IMR-90 (cell line): Measurements from ENCODE around the gene AFG1L. TPM values are rescaled to one million over a fixed set of nuclear protein-coding genes. Genes with fewer than 3 reads are reported as not detected.

Experiments
- ATAC-seq: fragments of 200-7000 bp; cut with Tn5 transposase; 2 replicates; pipeline ENCODE4 v1.9.1; 2020; ENCODE audit warnings: low read depth, mild to moderate bottlenecking, moderate library complexity
- BruUV-seq: library from RNA; stranded (reverse); fragments of 400-500 nt; replicated peaks from 2 replicates; lab custom pipeline; 2021; lab: Mats Ljungman, UMichigan
- CTCF ChIA-PET: fragments of 300-600 bp; formaldehyde crosslinking; extraction: SDS; loops from one replicate; lab custom pipeline; 2021; ENCODE audit warnings: antibody characterized with exemption; lab: Yijun Ruan, JAX
- POLR2A ChIA-PET: fragments of 300-600 bp; sonication (Branson Sonifier 250); formaldehyde crosslinking; loops from one replicate; lab custom pipeline; 2022; ENCODE audit warnings: antibody characterized with exemption; ENCODE audit not compliant: unreplicated experiment; lab: Charles Lee
- DNase-seq: peaks from one replicate; pipeline ENCODE4 v3.0.0; 2013
- H2AFZ ChIP-seq: replicated peaks from 2 replicates; pipeline ENCODE3; 2013; ENCODE audit warnings: low read length, mild to moderate bottlenecking; ENCODE audit not compliant: poor library complexity
- H2AK5ac ChIP-seq: 2 replicates; pipeline ENCODE4 v1.6.1; 2013; ENCODE audit warnings: low read depth, low read length, inconsistent platforms
- H2AK9ac ChIP-seq: replicated peaks from 2 replicates; pipeline ENCODE3; 2013; ENCODE audit warnings: mild to moderate bottlenecking, low read depth, low read length, moderate library complexity; ENCODE audit not compliant: poor library complexity
- H2BK120ac ChIP-seq: 2 replicates; pipeline ENCODE4 v1.6.1; 2013; ENCODE audit warnings: low read depth, low read length, inconsistent platforms
- H2BK15ac ChIP-seq: 3 replicates; pipeline ENCODE4 v1.6.1; 2013; ENCODE audit warnings: low read depth, low read length, inconsistent platforms
- H2BK20ac ChIP-seq: 2 replicates; pipeline ENCODE4 v1.6.1; 2013; ENCODE audit warnings: low read depth, mild to moderate bottlenecking, inconsistent platforms, low read length, moderate library complexity
- H2BK5ac ChIP-seq: 2 replicates; pipeline ENCODE4 v1.6.1; 2013; ENCODE audit warnings: mild to moderate bottlenecking, low read depth, low read length, inconsistent platforms; ENCODE audit not compliant: poor library complexity, severe bottlenecking
- H3K14ac ChIP-seq: replicated peaks from 2 replicates; pipeline ENCODE4 v1.6.1; 2013; ENCODE audit warnings: low read depth, low read length, inconsistent platforms
- H3K18ac ChIP-seq: 2 replicates; pipeline ENCODE4 v1.6.1; 2013; ENCODE audit warnings: low read depth, low read length, control low read depth
- H3K23ac ChIP-seq: 2 replicates; pipeline ENCODE4 v1.6.1; 2013; ENCODE audit warnings: low read depth, low read length, inconsistent platforms
- H3K27ac ChIP-seq: 2 replicates; pipeline ENCODE4 v1.5.1; 2013; ENCODE audit warnings: mild to moderate bottlenecking, control low read depth, low read length; ENCODE audit not compliant: insufficient read depth
- H3K27me3 ChIP-seq: 2 replicates; pipeline ENCODE4 v1.6.1; 2013; ENCODE audit warnings: low read length; ENCODE audit not compliant: control insufficient read depth, insufficient read depth
- H3K36me3 ChIP-seq: 2 replicates; pipeline ENCODE4 v1.6.1; 2013; ENCODE audit warnings: low read length, mixed read lengths; ENCODE audit not compliant: control insufficient read depth, insufficient read depth
- H3K4ac ChIP-seq: 2 replicates; pipeline ENCODE4 v1.6.1; 2013; ENCODE audit warnings: low read depth, low read length, inconsistent platforms
- H3K4me1 ChIP-seq: 2 replicates; pipeline ENCODE4 v1.6.1; 2013; ENCODE audit warnings: low read length, mixed read lengths; ENCODE audit not compliant: control insufficient read depth, insufficient read depth
- H3K4me2 ChIP-seq: 2 replicates; pipeline ENCODE4 v1.6.1; 2013; ENCODE audit warnings: low read depth, mild to moderate bottlenecking, control low read depth, low read length, moderate library complexity
- H3K4me3 ChIP-seq: 2 replicates; pipeline ENCODE4 v1.5.1; 2013; ENCODE audit warnings: low read depth, mild to moderate bottlenecking, control low read depth, low read length, moderate library complexity; ENCODE audit not compliant: insufficient read depth
- H3K56ac ChIP-seq: 2 replicates; pipeline ENCODE4 v1.6.1; 2013; ENCODE audit warnings: low read length, inconsistent platforms; ENCODE audit not compliant: insufficient read depth; ENCODE audit errors: extremely low read depth
- H3K79me1 ChIP-seq, 2 experiments: 2 replicates each; pipeline ENCODE4 v1.6.1; 2013; ENCODE audit warnings: low read length in 2 of 2, inconsistent platforms in 1 of 2, low read depth in 1 of 2
- H3K9ac ChIP-seq: 2 replicates; pipeline ENCODE4 v1.6.1; 2013; ENCODE audit warnings: low read depth, low read length, control low read depth
- H3K9me1 ChIP-seq: 2 replicates; pipeline ENCODE4 v1.6.1; 2013; ENCODE audit warnings: low read length, inconsistent platforms; ENCODE audit not compliant: insufficient read depth
- H3K9me3 ChIP-seq: 2 replicates; pipeline ENCODE4 v1.6.1; 2013; ENCODE audit warnings: low read length; ENCODE audit not compliant: control insufficient read depth, insufficient read depth
- H4K20me1 ChIP-seq: 2 replicates; pipeline ENCODE4 v1.6.1; 2013; ENCODE audit warnings: low read length, inconsistent platforms; ENCODE audit not compliant: insufficient read depth
- H4K5ac ChIP-seq: 2 replicates; pipeline ENCODE4 v1.6.1; 2013; ENCODE audit warnings: mild to moderate bottlenecking, low read depth, low read length, control low read depth
- H4K8ac ChIP-seq, 2 experiments: 2 replicates each; pipeline ENCODE4 v1.6.1; 2013; ENCODE audit warnings: low read depth in 2 of 2, low read length in 2 of 2, control low read depth in 1 of 2, inconsistent platforms in 1 of 2
- H4K91ac ChIP-seq: 2 replicates; pipeline ENCODE4 v1.6.1; 2013; ENCODE audit warnings: low read depth, low read length, inconsistent platforms; ENCODE audit not compliant: insufficient read depth
- BHLHE40 ChIP-seq: fragments of 150-350 bp; IDR thresholded peaks from 2 replicates; pipeline ENCODE4 v1.6.1; 2016; ENCODE audit warnings: mild to moderate bottlenecking, low read depth, low read length
- CEBPB ChIP-seq: IDR thresholded peaks from 2 replicates; pipeline ENCODE4 v1.6.1; 2012; ENCODE audit warnings: low read depth, low read length, improper control_type of control experiment
- CHD1 ChIP-seq: IDR thresholded peaks from 2 replicates; pipeline ENCODE4 v1.6.1; 2012; ENCODE audit warnings: low read depth, low read length, improper control_type of control experiment
- FOS ChIP-seq: fragments of 150-350 bp; IDR thresholded peaks from 2 replicates; pipeline ENCODE4 v1.6.1; 2016; ENCODE audit warnings: low read depth, low read length
- MAFK ChIP-seq: IDR thresholded peaks from 2 replicates; pipeline ENCODE4 v1.6.1; 2012; ENCODE audit warnings: low read depth, low read length, improper control_type of control experiment
- MAZ ChIP-seq: IDR thresholded peaks from 2 replicates; pipeline ENCODE4 v1.6.1; 2012; ENCODE audit warnings: low read depth, mild to moderate bottlenecking, low read length, improper control_type of control experiment, moderate library complexity, borderline replicate concordance
- MXI1 ChIP-seq: IDR thresholded peaks from 2 replicates; pipeline ENCODE4 v1.6.1; 2012; ENCODE audit warnings: low read depth, mild to moderate bottlenecking, low read length, moderate library complexity, borderline replicate concordance
- NFE2L2 ChIP-seq: fragments of 150-350 bp; IDR thresholded peaks from 2 replicates; pipeline ENCODE4 v1.6.1; 2016; ENCODE audit warnings: low read depth, mild to moderate bottlenecking, low read length
- POLR2A ChIP-seq: IDR thresholded peaks from 2 replicates; pipeline ENCODE4 v1.6.1; 2012; ENCODE audit warnings: mild to moderate bottlenecking, low read depth, low read length
- RAD21 ChIP-seq: IDR thresholded peaks from 2 replicates; pipeline ENCODE4 v1.6.1; 2012; ENCODE audit warnings: low read length, improper control_type of control experiment
- RCOR1 ChIP-seq: IDR thresholded peaks from 2 replicates; pipeline ENCODE4 v1.6.1; 2012; ENCODE audit warnings: mild to moderate bottlenecking, low read length, improper control_type of control experiment; ENCODE audit not compliant: insufficient replicate concordance
- RFX5 ChIP-seq: IDR thresholded peaks from 2 replicates; pipeline ENCODE4 v1.8.0; 2012; ENCODE audit warnings: low read depth, mild to moderate bottlenecking, low read length, moderate library complexity
- SMC3 ChIP-seq: fragments of 150-350 bp; IDR thresholded peaks from 2 replicates; pipeline ENCODE4 v1.6.1; 2016; ENCODE audit warnings: low read depth, mild to moderate bottlenecking, antibody characterized with exemption, low read length, moderate library complexity
- WGBS, 2 experiments: methylation state at CpG; one replicate each; pipeline versions ENCODE4 v1.1.5 to v1.1.7; 2013; ENCODE audit warnings: missing lambda C conversion rate in 2 of 2; ENCODE audit not compliant: insufficient read length in 1 of 2; ENCODE audit errors: extremely low coverage in 2 of 2; 5-methylcytosine and 5-hydroxymethylcytosine counted together
- dilution Hi-C: fragments of 300-500 bp; cut with HindIII; formaldehyde crosslinking; loops from one replicate; pipeline ENCODE4 v1.14.3; 2018; ENCODE audit warnings: low sequenced_read_pairs; ENCODE audit not compliant: unreplicated experiment
- in situ Hi-C: fragments of 300-500 bp; cut with MboI; formaldehyde crosslinking; loops from 3 replicates; pipeline ENCODE4 v1.14.3; 2019; ENCODE audit warnings: low sequenced_read_pairs, inconsistent platforms, mixed read lengths
- intact Hi-C: fragments of 100-400 bp; cut with micrococcal nuclease; formaldehyde crosslinking; loops from 2 replicates; pipeline ENCODE4 v1.10.0; 2022
- polyA plus RNA-seq, 3 experiments: library from polyadenylated mRNA; depleted of rRNA; stranded (reverse); fragments of >200 nt; gene quantifications; 2 replicates each; pipeline ENCODE4 v1.2.3, GENCODE V29; 2012; ENCODE audit warnings: low replicate concordance in 1 of 3
- total RNA-seq: library from RNA; depleted of rRNA; stranded (reverse); fragments of >200 nt; gene quantifications from 2 replicates; pipeline ENCODE4 v1.2.3, GENCODE V29; 2012
- TF ChIP-seq, protein P1 (sequence below): conservative IDR thresholded peaks from 2 replicates; pipeline ENCODE4 v1.5.1; 2012; ENCODE audit warnings: mild to moderate bottlenecking, low read depth, low read length, improper control_type of control experiment
- TF ChIP-seq, protein P2 (sequence below): fragments of 150-350 bp; IDR thresholded peaks from 2 replicates; pipeline ENCODE4 v1.6.1; 2016; ENCODE audit warnings: low read depth, mild to moderate bottlenecking, low read length, moderate library complexity, borderline replicate concordance
- TF ChIP-seq, protein P3 (sequence below): fragments of 150-350 bp; IDR thresholded peaks from 2 replicates; pipeline ENCODE4 v1.6.1; 2017; ENCODE audit warnings: mild to moderate bottlenecking, antibody characterized with exemption, low read length, low read depth

The AFG1L gene
- total and polyA plus RNA-seq, 2 of the 4 experiments (the other 2 are of a cell fraction): 1.0 to 2.0 TPM

DNA sequence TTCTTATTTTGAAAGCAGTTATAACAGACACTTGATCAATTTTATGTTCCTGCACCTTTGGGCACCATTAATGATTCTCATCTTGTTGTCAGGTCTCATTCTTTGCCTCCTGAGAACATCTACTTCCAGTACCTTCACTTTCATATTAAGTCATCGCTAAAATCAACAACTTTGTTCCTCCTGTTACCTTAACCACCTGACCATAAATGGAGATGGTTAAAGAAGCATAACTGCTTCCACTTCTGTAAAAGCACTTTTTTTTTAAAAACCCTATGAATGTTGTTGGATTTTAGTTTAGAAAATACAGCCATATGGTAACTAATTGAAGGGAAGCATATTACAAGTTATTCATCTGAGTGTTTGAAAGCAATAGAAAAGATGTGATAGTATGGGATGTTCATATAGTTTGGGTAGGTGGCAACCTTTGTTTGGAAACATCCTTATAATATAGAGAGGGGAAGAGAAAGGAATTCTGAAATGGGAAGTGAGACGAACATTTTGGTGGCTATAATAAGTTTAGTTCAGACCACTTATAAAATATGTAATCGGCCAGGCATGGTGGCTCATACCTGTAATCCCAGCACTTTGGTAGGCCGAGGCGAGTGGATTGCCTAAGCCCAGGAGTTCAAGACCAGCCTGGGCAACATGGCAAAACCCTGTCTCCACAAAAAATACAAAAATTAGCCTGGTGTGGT is 53.9 kb downstream of the AFG1L start:
- Histone ChIP-seq H3K4me2 (no peak overlapping the region), H3K9ac (no peak overlapping the region), H3K9me3 (no peaks in the 10 kb centered on the region), H2BK20ac (no peak overlapping the region), H4K91ac (no peak overlapping the region), H2AFZ (no peak overlapping the region), H2AK9ac (no peak overlapping the region), H3K56ac (no peak overlapping the region), H2BK15ac (no peak overlapping the region), H3K36me3 (no peaks in the 10 kb centered on the region), H2AK5ac (no peak overlapping the region), H3K14ac (no peak overlapping the region), H3K18ac (no peak overlapping the region), H3K27ac (no peak overlapping the region), H4K20me1 (no peaks in the 10 kb centered on the region), H3K4me1 (no peaks in the 10 kb centered on the region), H4K8ac (no peak overlapping the region), H2BK120ac (no peak overlapping the region), H3K79me1 (no peaks in the 10 kb centered on the region), H2BK5ac (no peak overlapping the region), H3K27me3 (no peaks in the 10 kb centered on the region), H4K5ac (no peak overlapping the region), H3K9me1 (0 out of 2 replicates have a peak, but pooled peaks cover 3% of the 10 kb centered on the region), H3K23ac (no peak overlapping the region), H3K4me3 (no peak overlapping the region), H3K4ac (no peak overlapping the region)
- no CpG with 5 or more reads among the region's 5 CpGs for WGBS, 2 experiments
- dilution Hi-C loops (no loop called here), in situ Hi-C loops (no loop called here), intact Hi-C loops (no loop called here)
- ATAC-seq: no peak
- POLR2A ChIA-PET: no interaction called here
- BruUV-seq: no TSS peak
- TF ChIP-seq, protein P1, sequence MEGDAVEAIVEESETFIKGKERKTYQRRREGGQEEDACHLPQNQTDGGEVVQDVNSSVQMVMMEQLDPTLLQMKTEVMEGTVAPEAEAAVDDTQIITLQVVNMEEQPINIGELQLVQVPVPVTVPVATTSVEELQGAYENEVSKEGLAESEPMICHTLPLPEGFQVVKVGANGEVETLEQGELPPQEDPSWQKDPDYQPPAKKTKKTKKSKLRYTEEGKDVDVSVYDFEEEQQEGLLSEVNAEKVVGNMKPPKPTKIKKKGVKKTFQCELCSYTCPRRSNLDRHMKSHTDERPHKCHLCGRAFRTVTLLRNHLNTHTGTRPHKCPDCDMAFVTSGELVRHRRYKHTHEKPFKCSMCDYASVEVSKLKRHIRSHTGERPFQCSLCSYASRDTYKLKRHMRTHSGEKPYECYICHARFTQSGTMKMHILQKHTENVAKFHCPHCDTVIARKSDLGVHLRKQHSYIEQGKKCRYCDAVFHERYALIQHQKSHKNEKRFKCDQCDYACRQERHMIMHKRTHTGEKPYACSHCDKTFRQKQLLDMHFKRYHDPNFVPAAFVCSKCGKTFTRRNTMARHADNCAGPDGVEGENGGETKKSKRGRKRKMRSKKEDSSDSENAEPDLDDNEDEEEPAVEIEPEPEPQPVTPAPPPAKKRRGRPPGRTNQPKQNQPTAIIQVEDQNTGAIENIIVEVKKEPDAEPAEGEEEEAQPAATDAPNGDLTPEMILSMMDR: no peak
- TF ChIP-seq MAZ (no peak), RFX5 (no peak), MXI1 (no peak), NFE2L2 (no peak), RAD21 (no peak), MAFK (no peak), SMC3 (no peak), POLR2A (no peak), RCOR1 (no peak), CHD1 (no peak), CEBPB (no peak), FOS (no peak), BHLHE40 (no peak)
- TF ChIP-seq, protein P2, sequence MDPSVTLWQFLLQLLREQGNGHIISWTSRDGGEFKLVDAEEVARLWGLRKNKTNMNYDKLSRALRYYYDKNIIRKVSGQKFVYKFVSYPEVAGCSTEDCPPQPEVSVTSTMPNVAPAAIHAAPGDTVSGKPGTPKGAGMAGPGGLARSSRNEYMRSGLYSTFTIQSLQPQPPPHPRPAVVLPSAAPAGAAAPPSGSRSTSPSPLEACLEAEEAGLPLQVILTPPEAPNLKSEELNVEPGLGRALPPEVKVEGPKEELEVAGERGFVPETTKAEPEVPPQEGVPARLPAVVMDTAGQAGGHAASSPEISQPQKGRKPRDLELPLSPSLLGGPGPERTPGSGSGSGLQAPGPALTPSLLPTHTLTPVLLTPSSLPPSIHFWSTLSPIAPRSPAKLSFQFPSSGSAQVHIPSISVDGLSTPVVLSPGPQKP: no peak
- TF ChIP-seq, protein P3, sequence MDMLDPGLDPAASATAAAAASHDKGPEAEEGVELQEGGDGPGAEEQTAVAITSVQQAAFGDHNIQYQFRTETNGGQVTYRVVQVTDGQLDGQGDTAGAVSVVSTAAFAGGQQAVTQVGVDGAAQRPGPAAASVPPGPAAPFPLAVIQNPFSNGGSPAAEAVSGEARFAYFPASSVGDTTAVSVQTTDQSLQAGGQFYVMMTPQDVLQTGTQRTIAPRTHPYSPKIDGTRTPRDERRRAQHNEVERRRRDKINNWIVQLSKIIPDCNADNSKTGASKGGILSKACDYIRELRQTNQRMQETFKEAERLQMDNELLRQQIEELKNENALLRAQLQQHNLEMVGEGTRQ: no peak
- CTCF ChIA-PET: interaction anchor here (0.9 kb wide), 1 partner anchor 11 kb away, joined by 3 read pairs; no protein-coding TSS in a partner anchor
- DNase-seq: no peak
